HepG2 (cell line): ENCODE data around the gene SLC50A1. TPM values are rescaled to one million over a fixed set of nuclear protein-coding genes. Genes with fewer than 3 reads are reported as not detected.

ENCODE experiments used
- CBX5 ChIP-seq: sonication (generic); formaldehyde crosslinking; IDR thresholded peaks from 2 replicates; pipeline ENCODE4 v1.4.0; 2020; ENCODE audit warnings: missing genetic modification reagents, borderline replicate concordance
- CC2D1A ChIP-seq: sonication (generic); formaldehyde crosslinking; IDR thresholded peaks from 2 replicates; pipeline ENCODE4 v1.8.1; 2023; ENCODE audit warnings: mild to moderate bottlenecking, missing genetic modification reagents
- GTF2F1 ChIP-seq: fragments of 150-350 bp; IDR thresholded peaks from 2 replicates; pipeline ENCODE4 v1.6.1; 2014; ENCODE audit warnings: low read length
- JUN ChIP-seq: sonication (generic); formaldehyde crosslinking; IDR thresholded peaks from 2 replicates; pipeline ENCODE4 v1.4.0; 2020; ENCODE audit warnings: mild to moderate bottlenecking, missing genetic modification reagents
- KMT2B ChIP-seq: IDR thresholded peaks from 2 replicates; pipeline ENCODE4 v1.6.1; 2016; ENCODE audit warnings: missing genetic modification reagents, missing compliant biosample characterization
- NFE2 ChIP-seq: sonication (generic); formaldehyde crosslinking; IDR thresholded peaks from 2 replicates; pipeline ENCODE4 v1.4.0; 2020; ENCODE audit warnings: missing genetic modification reagents
- PLRG1 ChIP-seq: fragments of 450-650 bp; conservative IDR thresholded peaks from 2 replicates; pipeline ENCODE4 v1.6.1; 2016
- PPARG ChIP-seq: conservative IDR thresholded peaks from 2 replicates; pipeline ENCODE4 v1.6.1; 2016; ENCODE audit warnings: missing biosample characterization, missing genetic modification reagents
- RBM22 ChIP-seq: fragments of 200-400 bp; formaldehyde crosslinking; optimal IDR thresholded peaks from 2 replicates; pipeline ENCODE3; 2017; ENCODE audit warnings: mild to moderate bottlenecking, low read length, moderate library complexity
- REL ChIP-seq: sonication (generic); formaldehyde crosslinking; conservative IDR thresholded peaks from 2 replicates; pipeline ENCODE4 v1.8.0; 2022; ENCODE audit warnings: mild to moderate bottlenecking, missing genetic modification reagents, moderate library complexity
- SNAI1 ChIP-seq: sonication (generic); formaldehyde crosslinking; IDR thresholded peaks from 2 replicates; pipeline ENCODE4 v1.5.0; 2020; ENCODE audit warnings: mild to moderate bottlenecking, missing genetic modification reagents, borderline replicate concordance
- SSRP1 ChIP-seq: IDR thresholded peaks from 2 replicates; pipeline ENCODE4 v1.6.1; 2016; ENCODE audit warnings: control low read depth
- ZEB1 ChIP-seq: IDR thresholded peaks from 2 replicates; pipeline ENCODE4 v1.6.1; 2012; ENCODE audit warnings: mild to moderate bottlenecking, low read depth, inconsistent platforms; ENCODE audit not compliant: insufficient replicate concordance
- ZIK1 ChIP-seq: sonication (generic); formaldehyde crosslinking; IDR thresholded peaks from 2 replicates; pipeline ENCODE4 v1.5.0; 2020; ENCODE audit warnings: mild to moderate bottlenecking, low read depth, missing genetic modification reagents, borderline replicate concordance
- ZNF136 ChIP-seq: sonication (generic); formaldehyde crosslinking; IDR thresholded peaks from 2 replicates; pipeline ENCODE4 v1.8.1; 2022; ENCODE audit warnings: low read depth, mild to moderate bottlenecking, moderate library complexity, missing genetic modification reagents
- ZNF234 ChIP-seq: sonication (generic); formaldehyde crosslinking; conservative IDR thresholded peaks from 2 replicates; pipeline ENCODE4 v1.5.1; 2020; ENCODE audit warnings: mild to moderate bottlenecking, missing genetic modification reagents
- ZNF557 ChIP-seq: sonication (generic); formaldehyde crosslinking; IDR thresholded peaks from 2 replicates; pipeline ENCODE4 v1.4.0; 2020; ENCODE audit warnings: missing genetic modification reagents
- ZNF564 ChIP-seq: sonication (generic); formaldehyde crosslinking; IDR thresholded peaks from 2 replicates; pipeline ENCODE4 v1.8.1; 2023; ENCODE audit warnings: mild to moderate bottlenecking, missing genetic modification reagents
- ZNF660 ChIP-seq: sonication (generic); formaldehyde crosslinking; IDR thresholded peaks from 2 replicates; pipeline ENCODE4 v1.5.1; 2020; ENCODE audit warnings: mild to moderate bottlenecking, low read depth, missing genetic modification reagents, borderline replicate concordance
- polyA plus RNA-seq, 8 experiments: library from polyadenylated mRNA; depleted of rRNA in 3 of 8; stranded (reverse) in 7 of 8; unstranded in 1 of 8; fragments of >200 nt; fragmentation: Illumina TruSeq in 4 of 8; extraction: Trizol in 4 of 8; gene quantifications; 2 replicates each; pipeline versions ENCODE4 v1.2.1 to v1.2.3, GENCODE V29; 2011 to 2016; ENCODE audit warnings: low read depth in 4 of 8, missing spikeins in 1 of 8, mixed read lengths in 1 of 8; ENCODE audit not compliant: insufficient read depth in 1 of 8
- total RNA-seq, 5 experiments: library from RNA; depleted of rRNA; stranded (reverse); fragments of >200 nt; fragmentation: Illumina TruSeq; extraction: Trizol; gene quantifications; 2 replicates each; pipeline ENCODE4 v1.2.3, GENCODE V29; 2016; ENCODE audit warnings: low read depth in 1 of 5
- TF ChIP-seq, protein P1 (sequence below): sonication (generic); formaldehyde crosslinking; IDR thresholded peaks from 2 replicates; pipeline ENCODE4 v1.5.1; 2020; ENCODE audit warnings: missing genetic modification reagents, mild to moderate bottlenecking, borderline replicate concordance
- TF ChIP-seq, protein P2 (sequence below): sonication (generic); formaldehyde crosslinking; IDR thresholded peaks from 2 replicates; pipeline ENCODE4 v1.9.0; 2021; ENCODE audit warnings: mild to moderate bottlenecking, missing genetic modification reagents
- TF ChIP-seq, protein P3 (sequence below), 2 experiments: fragments of 450-650 bp in 1 of 2; sonication (generic) in 1 of 2; formaldehyde crosslinking; IDR thresholded peaks; 2 replicates each; pipeline versions ENCODE4 v1.5.0 to v1.8.0; 2020 to 2022; ENCODE audit warnings: mild to moderate bottlenecking in 1 of 2, missing genetic modification reagents in 1 of 2

The SLC50A1 gene
- total and polyA plus RNA-seq, 2 of the 13 experiments (the other 11 are each of a cell fraction or from before 2014, with no cell fraction given) = 22.5 to 46.8 TPM

DNA sequence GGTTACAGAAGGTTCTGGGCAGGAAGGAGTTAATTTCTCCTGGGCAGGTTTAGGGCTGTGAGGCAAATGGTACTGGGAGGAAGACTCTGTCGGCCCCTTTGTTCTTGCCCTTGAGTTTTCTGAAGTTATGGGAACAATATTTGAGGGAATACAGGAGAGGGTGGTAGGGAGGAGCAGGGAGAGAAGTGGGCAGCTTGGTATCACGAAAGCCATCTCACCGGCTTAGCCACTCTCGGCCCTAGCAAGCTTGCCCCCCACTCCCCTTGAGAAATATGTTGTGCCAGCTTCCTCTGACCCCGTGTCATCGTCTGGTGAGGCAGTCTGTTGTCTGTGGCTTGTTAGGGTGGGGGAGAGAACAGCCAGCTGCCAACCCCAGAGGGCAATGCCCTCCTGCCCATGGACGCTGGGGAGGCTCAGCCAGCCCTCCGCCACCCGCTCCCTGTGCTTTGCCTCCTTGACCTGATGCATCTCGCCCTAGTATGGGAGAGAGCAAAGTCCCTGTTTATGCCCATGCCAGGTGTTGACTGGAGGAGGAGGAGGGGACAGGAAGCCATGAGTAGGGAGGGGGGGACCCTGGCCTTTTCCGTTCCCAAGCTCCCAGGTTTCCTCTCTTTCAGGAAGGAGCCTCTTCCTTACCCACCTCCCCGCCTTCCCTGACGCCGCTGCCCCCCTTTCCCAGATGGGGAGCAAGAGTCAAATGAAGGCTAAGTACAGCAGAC lies 6.7 kb upstream of the SLC50A1 start (continued):
- TF ChIP-seq, protein P1, sequence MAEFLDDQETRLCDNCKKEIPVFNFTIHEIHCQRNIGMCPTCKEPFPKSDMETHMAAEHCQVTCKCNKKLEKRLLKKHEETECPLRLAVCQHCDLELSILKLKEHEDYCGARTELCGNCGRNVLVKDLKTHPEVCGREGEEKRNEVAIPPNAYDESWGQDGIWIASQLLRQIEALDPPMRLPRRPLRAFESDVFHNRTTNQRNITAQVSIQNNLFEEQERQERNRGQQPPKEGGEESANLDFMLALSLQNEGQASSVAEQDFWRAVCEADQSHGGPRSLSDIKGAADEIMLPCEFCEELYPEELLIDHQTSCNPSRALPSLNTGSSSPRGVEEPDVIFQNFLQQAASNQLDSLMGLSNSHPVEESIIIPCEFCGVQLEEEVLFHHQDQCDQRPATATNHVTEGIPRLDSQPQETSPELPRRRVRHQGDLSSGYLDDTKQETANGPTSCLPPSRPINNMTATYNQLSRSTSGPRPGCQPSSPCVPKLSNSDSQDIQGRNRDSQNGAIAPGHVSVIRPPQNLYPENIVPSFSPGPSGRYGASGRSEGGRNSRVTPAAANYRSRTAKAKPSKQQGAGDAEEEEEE (CRISPR knock-in tag) = peak; percentile 93
- TF ChIP-seq ZNF557 = no peak
- TF ChIP-seq NFE2 (CRISPR knock-in tag) = no peak
- TF ChIP-seq ZIK1 (CRISPR knock-in tag) = no peak
- peak; percentile 6 for TF ChIP-seq RBM22
- TF ChIP-seq SSRP1 (CRISPR knock-in tag) = peak; percentile 81; the same call in 1 of the 2 replicates
- no peak; the same call in 1 of the 2 replicates for TF ChIP-seq REL (CRISPR knock-in tag)
- no peak; the same call in 1 of the 2 replicates for TF ChIP-seq CBX5 (CRISPR knock-in tag)
- no peak for TF ChIP-seq GTF2F1
- no peak for TF ChIP-seq PLRG1
- TF ChIP-seq ZNF660 = no peak
- 0 out of 2 replicates have a peak, but pooled peaks have one; percentile 12 for TF ChIP-seq PPARG (CRISPR knock-in tag)
- no peak for TF ChIP-seq CC2D1A
- no peak for TF ChIP-seq SNAI1 (CRISPR knock-in tag)
- no peak for TF ChIP-seq ZNF234 (CRISPR knock-in tag)
- TF ChIP-seq ZEB1 = no peak
- no peak for TF ChIP-seq KMT2B (CRISPR knock-in tag)
- TF ChIP-seq ZNF564 (CRISPR knock-in tag) = no peak
- peak; percentile 46; the same call in 1 of the 2 replicates for TF ChIP-seq JUN
- TF ChIP-seq, protein P2, sequence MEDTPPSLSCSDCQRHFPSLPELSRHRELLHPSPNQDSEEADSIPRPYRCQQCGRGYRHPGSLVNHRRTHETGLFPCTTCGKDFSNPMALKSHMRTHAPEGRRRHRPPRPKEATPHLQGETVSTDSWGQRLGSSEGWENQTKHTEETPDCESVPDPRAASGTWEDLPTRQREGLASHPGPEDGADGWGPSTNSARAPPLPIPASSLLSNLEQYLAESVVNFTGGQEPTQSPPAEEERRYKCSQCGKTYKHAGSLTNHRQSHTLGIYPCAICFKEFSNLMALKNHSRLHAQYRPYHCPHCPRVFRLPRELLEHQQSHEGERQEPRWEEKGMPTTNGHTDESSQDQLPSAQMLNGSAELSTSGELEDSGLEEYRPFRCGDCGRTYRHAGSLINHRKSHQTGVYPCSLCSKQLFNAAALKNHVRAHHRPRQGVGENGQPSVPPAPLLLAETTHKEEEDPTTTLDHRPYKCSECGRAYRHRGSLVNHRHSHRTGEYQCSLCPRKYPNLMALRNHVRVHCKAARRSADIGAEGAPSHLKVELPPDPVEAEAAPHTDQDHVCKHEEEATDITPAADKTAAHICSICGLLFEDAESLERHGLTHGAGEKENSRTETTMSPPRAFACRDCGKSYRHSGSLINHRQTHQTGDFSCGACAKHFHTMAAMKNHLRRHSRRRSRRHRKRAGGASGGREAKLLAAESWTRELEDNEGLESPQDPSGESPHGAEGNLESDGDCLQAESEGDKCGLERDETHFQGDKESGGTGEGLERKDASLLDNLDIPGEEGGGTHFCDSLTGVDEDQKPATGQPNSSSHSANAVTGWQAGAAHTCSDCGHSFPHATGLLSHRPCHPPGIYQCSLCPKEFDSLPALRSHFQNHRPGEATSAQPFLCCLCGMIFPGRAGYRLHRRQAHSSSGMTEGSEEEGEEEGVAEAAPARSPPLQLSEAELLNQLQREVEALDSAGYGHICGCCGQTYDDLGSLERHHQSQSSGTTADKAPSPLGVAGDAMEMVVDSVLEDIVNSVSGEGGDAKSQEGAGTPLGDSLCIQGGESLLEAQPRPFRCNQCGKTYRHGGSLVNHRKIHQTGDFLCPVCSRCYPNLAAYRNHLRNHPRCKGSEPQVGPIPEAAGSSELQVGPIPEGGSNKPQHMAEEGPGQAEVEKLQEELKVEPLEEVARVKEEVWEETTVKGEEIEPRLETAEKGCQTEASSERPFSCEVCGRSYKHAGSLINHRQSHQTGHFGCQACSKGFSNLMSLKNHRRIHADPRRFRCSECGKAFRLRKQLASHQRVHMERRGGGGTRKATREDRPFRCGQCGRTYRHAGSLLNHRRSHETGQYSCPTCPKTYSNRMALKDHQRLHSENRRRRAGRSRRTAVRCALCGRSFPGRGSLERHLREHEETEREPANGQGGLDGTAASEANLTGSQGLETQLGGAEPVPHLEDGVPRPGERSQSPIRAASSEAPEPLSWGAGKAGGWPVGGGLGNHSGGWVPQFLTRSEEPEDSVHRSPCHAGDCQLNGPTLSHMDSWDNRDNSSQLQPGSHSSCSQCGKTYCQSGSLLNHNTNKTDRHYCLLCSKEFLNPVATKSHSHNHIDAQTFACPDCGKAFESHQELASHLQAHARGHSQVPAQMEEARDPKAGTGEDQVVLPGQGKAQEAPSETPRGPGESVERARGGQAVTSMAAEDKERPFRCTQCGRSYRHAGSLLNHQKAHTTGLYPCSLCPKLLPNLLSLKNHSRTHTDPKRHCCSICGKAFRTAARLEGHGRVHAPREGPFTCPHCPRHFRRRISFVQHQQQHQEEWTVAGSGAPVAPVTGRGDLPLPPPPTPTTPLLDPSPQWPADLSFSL = 0 out of 2 replicates have a peak, but pooled peaks have one; percentile 54
- no peak for TF ChIP-seq ZNF136
- TF ChIP-seq, protein P3, sequence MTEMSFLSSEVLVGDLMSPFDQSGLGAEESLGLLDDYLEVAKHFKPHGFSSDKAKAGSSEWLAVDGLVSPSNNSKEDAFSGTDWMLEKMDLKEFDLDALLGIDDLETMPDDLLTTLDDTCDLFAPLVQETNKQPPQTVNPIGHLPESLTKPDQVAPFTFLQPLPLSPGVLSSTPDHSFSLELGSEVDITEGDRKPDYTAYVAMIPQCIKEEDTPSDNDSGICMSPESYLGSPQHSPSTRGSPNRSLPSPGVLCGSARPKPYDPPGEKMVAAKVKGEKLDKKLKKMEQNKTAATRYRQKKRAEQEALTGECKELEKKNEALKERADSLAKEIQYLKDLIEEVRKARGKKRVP (CRISPR knock-in tag; IDR thresholded peaks at IDR 0.05) = 0 out of 4 replicates have a peak, but pooled peaks of 1 of the 2 experiments have one; percentile 40
